Colon (tissue), 2 donors: Measurements from ENCODE around the gene ZNF205.
"Not testable (repeated sequence)": the region's sequence is repeated elsewhere in the genome, so short reads cannot be mapped to it uniquely, and the experiment has no call there.

Experiments used
- FAIRE-seq: peaks from 2 replicates; lab custom pipeline; 2012; peaks lifted over from hg19 to GRCh38; lab: Jason Lieb, UNC
- donor health status: control.
- donor health status: control.

The ZNF205 gene

GRCh38 chr16:3131755-3132377 lies 19.5 kb downstream of the ZNF205 start:
- FAIRE-seq: no peak

- FAIRE-seq: no peak
Measured at GRCh38 chr16:3133844-3134243, 21.5 kb downstream of the ZNF205 start.

GRCh38 chr16:3134338-3135125 lies 22.1 kb downstream of the ZNF205 start, which contains the start of gene ZNF213:
Gene ZNF213, plus strand, starts transcription at chr16:3135029. Its CDS starts 2,252 bp downstream, at chr16:3137281.
- FAIRE-seq: no peak

- no peak for FAIRE-seq
Measured at GRCh38 chr16:3135126-3135715, 22.8 kb downstream of the ZNF205 start.

- no peak for FAIRE-seq
Measured at GRCh38 chr16:3137267-3137666, 24.9 kb downstream of the ZNF205 start.

GRCh38 chr16:3138342-3138741 lies 26.0 kb downstream of the ZNF205 start:
- FAIRE-seq: no peak

- no peak for FAIRE-seq
Measured at GRCh38 chr16:3138823-3139426, 26.5 kb downstream of the ZNF205 start.

GRCh38 chr16:3139561-3139960 lies 27.2 kb downstream of the ZNF205 start:
- not testable (repeated sequence) for FAIRE-seq

GRCh38 chr16:3140603-3141427 lies 28.4 kb downstream of the ZNF205 start:
- FAIRE-seq: no peak

GRCh38 chr16:3141781-3142311 lies 29.5 kb downstream of the ZNF205 start:
- no peak for FAIRE-seq

- no peak for FAIRE-seq
Measured at GRCh38 chr16:3142327-3142726, 29.9 kb downstream of the ZNF205 start.

GRCh38 chr16:3142770-3143169 lies 30.4 kb downstream of the ZNF205 start:
- FAIRE-seq: no peak

- no peak for FAIRE-seq
Measured at GRCh38 chr16:3143189-3143588, 30.8 kb downstream of the ZNF205 start.

- no peak for FAIRE-seq
Measured at GRCh38 chr16:3143598-3144320, 31.4 kb downstream of the ZNF205 start.

- FAIRE-seq: no peak
Measured at GRCh38 chr16:3144321-3144983, 32.1 kb downstream of the ZNF205 start.

GRCh38 chr16:3145151-3145550 lies 32.8 kb downstream of the ZNF205 start:
- no peak for FAIRE-seq

- FAIRE-seq: no peak
Measured at GRCh38 chr16:3145660-3146059, 33.3 kb downstream of the ZNF205 start.

GRCh38 chr16:3147046-3147756 lies 34.8 kb downstream of the ZNF205 start:
- no peak for FAIRE-seq

- FAIRE-seq: no peak
Measured at GRCh38 chr16:3147757-3148104, 35.3 kb downstream of the ZNF205 start.
